HG03103 (cell line): ENCODE data around the gene UBXN1.

Source experiments
- ATAC-seq: cut with Tn5 transposase; IDR thresholded peaks from one replicate; pipeline ENCODE4 v1.9.1; 2021; ENCODE audit warnings: low read depth; ENCODE audit not compliant: unreplicated experiment

Gene UBXN1

GRCh38 chr11:62646825-62647608 is 31.9 kb downstream of the UBXN1 start:
- no peak for ATAC-seq

GRCh38 chr11:62645946-62646824 is 32.7 kb downstream of the UBXN1 start, which contains the start of gene GANAB:
GANAB (minus strand) TSS chr11:62646613; CDS start chr11:62646599, 14 bp downstream.
- peak; percentile 91 for ATAC-seq

- ATAC-seq: no peak
Observed at GRCh38 chr11:62645671-62645945, 33.3 kb downstream of the UBXN1 start.

GRCh38 chr11:62644220-62644619 is 34.7 kb downstream of the UBXN1 start:
- no peak for ATAC-seq

GRCh38 chr11:62632492-62632891 is 46.4 kb downstream of the UBXN1 start:
- no peak for ATAC-seq

- no peak for ATAC-seq
Observed at GRCh38 chr11:62627713-62628112, 51.2 kb downstream of the UBXN1 start.
